ENCODE results near the gene CXCL17.

The CXCL17 gene

GRCh38 chr19:42380155-42380554, 62.6 kb downstream of the CXCL17 start:
- TF ChIP-seq CTCF (conservative IDR thresholded peaks at IDR 0.05; ENCODE audit: control insufficient read depth, insufficient read depth, low read depth, low read length) = no peak
- no peak for DNase-seq (ENCODE audit: low read depth)
- no peak overlapping the region for H3K4me3 ChIP-seq (ENCODE audit: control insufficient read depth, low read depth, low read length)
